GM19351 (cell line): ENCODE measurements around the gene RCL1.
"Not testable (repeated sequence)": the region's sequence is repeated elsewhere in the genome, so short reads cannot be mapped to it uniquely, and the experiment has no call there.

Experiments used
- ATAC-seq: cut with Tn5 transposase; IDR thresholded peaks from one replicate; pipeline ENCODE4 v1.9.1; 2021; ENCODE audit warnings: mild to moderate bottlenecking, moderate library complexity; ENCODE audit not compliant: unreplicated experiment

The RCL1 gene

GRCh38 chr9:4866239-4866969 lies 73.7 kb downstream of the RCL1 start:
- ATAC-seq = no peak

- ATAC-seq = no peak
Observed at GRCh38 chr9:4873066-4873465, 80.3 kb downstream of the RCL1 start.

- no peak for ATAC-seq
Observed at GRCh38 chr9:4875559-4875958, 82.8 kb downstream of the RCL1 start.

GRCh38 chr9:4879115-4879558 lies 86.4 kb downstream of the RCL1 start:
- ATAC-seq = no peak

- ATAC-seq = no peak
Observed at GRCh38 chr9:4883326-4883873, 90.7 kb downstream of the RCL1 start.

GRCh38 chr9:4886698-4887097 lies 94.0 kb downstream of the RCL1 start:
- peak; percentile 91 for ATAC-seq

- ATAC-seq = no peak
Observed at GRCh38 chr9:4887556-4887955, 94.8 kb downstream of the RCL1 start.

GRCh38 chr9:4890242-4890641 lies 97.5 kb downstream of the RCL1 start:
- no peak for ATAC-seq

- no peak for ATAC-seq
Observed at GRCh38 chr9:4890929-4891328, 98.2 kb downstream of the RCL1 start.

GRCh38 chr9:4891674-4892073 lies 98.9 kb downstream of the RCL1 start:
- ATAC-seq = no peak

GRCh38 chr9:4892501-4893194 lies 99.9 kb downstream of the RCL1 start:
- ATAC-seq = no peak

GRCh38 chr9:4894076-4894475 lies 101.3 kb downstream of the RCL1 start:
- no peak for ATAC-seq

GRCh38 chr9:4899853-4900252 lies 107.1 kb downstream of the RCL1 start:
- ATAC-seq = not testable (repeated sequence)

- not testable (repeated sequence) for ATAC-seq
Observed at GRCh38 chr9:4901401-4902134, 108.8 kb downstream of the RCL1 start.

- ATAC-seq = no peak
Observed at GRCh38 chr9:4902135-4902475, 109.4 kb downstream of the RCL1 start.

GRCh38 chr9:4904322-4905134 lies 111.8 kb downstream of the RCL1 start:
- ATAC-seq = no peak

GRCh38 chr9:4905135-4905490 lies 112.4 kb downstream of the RCL1 start:
- ATAC-seq = no peak
